Measurements from ENCODE around the gene SPATA31C1. TPM values are rescaled to one million over a fixed set of nuclear protein-coding genes. Genes with fewer than 3 reads are reported as not detected.
A peak's percentile ranks its signal among the peaks of the same experiment; 100 is the strongest.

SPATA31C1 gene
- total RNA-seq, 5 donors from 2014 or later (not counting 1 experiment from before 2014, with no cell fraction given), result not detected

- peaks cover 37% of the 10 kb centered on the region for H3K36me3 Mint-ChIP-seq
Observed at GRCh38 chr9:87970602-87971001, 52.8 kb downstream of the SPATA31C1 start.

DNA sequence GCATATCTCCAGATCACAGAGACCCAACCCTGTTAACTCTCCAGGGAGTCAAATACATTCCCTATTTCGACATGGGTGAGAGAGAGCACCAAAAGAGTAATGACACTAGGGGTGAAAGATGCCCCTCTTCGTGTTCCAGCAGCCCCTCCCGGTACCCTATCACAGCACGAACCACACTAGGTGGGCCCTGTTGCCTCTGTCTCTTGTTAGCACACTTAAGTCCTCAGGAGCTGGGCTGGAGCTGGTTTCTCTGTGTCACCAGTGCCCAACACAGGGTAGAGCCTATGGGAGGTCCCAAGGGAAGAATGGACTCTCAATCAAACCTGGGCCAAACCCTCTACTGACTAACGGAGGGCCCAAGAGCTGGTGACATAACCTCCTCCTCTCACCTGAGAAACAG lies 55.4 kb downstream of the SPATA31C1 start:
- peaks cover 2 to 22% of the 10 kb centered on the region in 2 experiments for H3K4me1 ChIP-seq (ENCODE audit: control insufficient read depth in 1 of 2, extremely low read depth in 1 of 2, insufficient read depth in 2 of 2, low read length in 2 of 2)
- peaks cover 22% of the 10 kb centered on the region for H3K36me3 Mint-ChIP-seq
- H3K4me3 ChIP-seq (ENCODE audit: control insufficient read depth in 1 of 2, extremely low read depth in 1 of 2, low read length in 1 of 2), result no peak overlapping the region
- H3K4me3 Mint-ChIP-seq, result peak overlapping the region; percentile 91 to 94 (median 92)
- ATAC-seq (replicated peaks in 1 of 4) (no peak), DNase-seq (peak in 1 of 35 experiments; percentile 9)
- no peaks in the 10 kb centered on the region for H3K9me3 ChIP-seq
- peak overlapping the region; percentile 74 for H3K27ac ChIP-seq (ENCODE audit: low read length)
- H3K27ac Mint-ChIP-seq, result peak overlapping the region; percentile 82 to 97
- 92% methylated on average over 3 of the region's 5 CpGs for WGBS (ENCODE audit: insufficient coverage)
- CTCF ChIA-PET, result interaction anchor here (0.5 to 0.6 kb wide), 2 partner anchors 29 to 38 kb away, joined by 5 to 6 read pairs; no protein-coding TSS in a partner anchor
- H3K27me3 Mint-ChIP-seq, result no peaks in the 10 kb centered on the region
- POLR2A ChIA-PET, result no interaction called here
- H3K36me3 ChIP-seq (ENCODE audit: control insufficient read depth in 2 of 2, extremely low read depth in 1 of 2, insufficient read depth in 1 of 2, low read length in 1 of 2), result peaks cover 7 to 13% of the 10 kb centered on the region in 2 donors
- H3K4me1 Mint-ChIP-seq, result peaks cover 29 to 36% (median 29%) of the 10 kb centered on the region in 3 donors
- H3K9me3 Mint-ChIP-seq, result no peaks in the 10 kb centered on the region
- no peaks in the 10 kb centered on the region for H3K27me3 ChIP-seq (replicated peaks in 1 of 2; ENCODE audit: control insufficient read depth in 2 of 2, extremely low read depth in 1 of 2, insufficient read depth in 2 of 2, low read length in 1 of 2)

More at GRCh38 chr9:87970602-87971001, 52.8 kb downstream of the SPATA31C1 start:
- Mint-ChIP-seq H3K27ac (no peak overlapping the region), H3K4me1 (peaks cover 29 to 36% (median 29%) of the 10 kb centered on the region in 3 donors), H3K27me3 (no peaks in the 10 kb centered on the region), H3K4me3 (no peak overlapping the region), H3K9me3 (no peaks in the 10 kb centered on the region)
- ATAC-seq (replicated peaks in 1 of 4), result no peak
- no peak overlapping the region for H3K27ac ChIP-seq (ENCODE audit: low read length)
- 100% methylated on average over 2 of the region's 10 CpGs for WGBS (ENCODE audit: insufficient coverage)
- ChIA-PET CTCF (no interaction called here), POLR2A (no interaction called here)
- peaks cover 2 to 22% of the 10 kb centered on the region in 2 experiments for H3K4me1 ChIP-seq (ENCODE audit: control insufficient read depth in 1 of 2, extremely low read depth in 1 of 2, insufficient read depth in 2 of 2, low read length in 2 of 2)
- H3K27me3 ChIP-seq (replicated peaks in 1 of 2; ENCODE audit: control insufficient read depth in 2 of 2, extremely low read depth in 1 of 2, insufficient read depth in 2 of 2, low read length in 1 of 2), result no peaks in the 10 kb centered on the region
- no peak overlapping the region for H3K4me3 ChIP-seq (ENCODE audit: control insufficient read depth in 1 of 2, extremely low read depth in 1 of 2, low read length in 1 of 2)
- DNase-seq, result no peak
- peaks cover 7 to 21% of the 10 kb centered on the region in 2 donors for H3K36me3 ChIP-seq (ENCODE audit: control insufficient read depth in 2 of 2, extremely low read depth in 1 of 2, insufficient read depth in 1 of 2, low read length in 1 of 2)
- H3K9me3 ChIP-seq, result no peaks in the 10 kb centered on the region

Other genes starting within 250 kb of the SPATA31C1 start
- 100 to 1,000 TPM in 1 of 5 donors, 10 to 100 TPM in 2, 1 to 10 TPM in 1, under 1 TPM in 1; 0.54 to 141 (median 54.5) TPM for gene CTSL, start 191.8 kb upstream of the SPATA31C1 start, total RNA-seq
- gene SPATA31E1, start 35.1 kb upstream of the SPATA31C1 start, total RNA-seq, result not detected
- gene CDK20, start 56.6 kb downstream of the SPATA31C1 start, total RNA-seq, result 10 to 100 TPM in 2 of 5 donors, 1 to 10 TPM in 3; 6.3 to 14.3 (median 9.2) TPM
- gene SPATA31C2, start 220.5 kb downstream of the SPATA31C1 start, total RNA-seq, result not detected